ENCODE data around the gene PADI1.

PADI1 gene

GRCh38 chr1:17222557-17222956, 17.6 kb downstream of the PADI1 start:
- Histone ChIP-seq H3K36me3 (ENCODE audit: control insufficient read depth, insufficient read depth, low read length) (no peaks in the 10 kb centered on the region), H3K4me1 (ENCODE audit: control insufficient read depth, insufficient read depth, low read length) (no peaks in the 10 kb centered on the region), H3K27ac (ENCODE audit: low read depth, low read length) (no peak overlapping the region), H3K27me3 (ENCODE audit: control insufficient read depth, insufficient read depth, low read length) (no peaks in the 10 kb centered on the region), H3K9me3 (ENCODE audit: control insufficient read depth, insufficient read depth, low read length) (no peaks in the 10 kb centered on the region), H3K4me3 (ENCODE audit: low read depth, low read length) (no peak overlapping the region), H3K9ac (ENCODE audit: low read depth, low read length) (no peak overlapping the region)

GRCh38 chr1:17224434-17224833, 19.5 kb downstream of the PADI1 start:
- H3K9ac ChIP-seq (ENCODE audit: low read depth, low read length), result no peak overlapping the region
- no peaks in the 10 kb centered on the region for H3K4me1 ChIP-seq (ENCODE audit: control insufficient read depth, insufficient read depth, low read length)
- H3K4me3 ChIP-seq (ENCODE audit: low read depth, low read length), result no peak overlapping the region
- H3K36me3 ChIP-seq (ENCODE audit: control insufficient read depth, insufficient read depth, low read length), result no peaks in the 10 kb centered on the region
- no peaks in the 10 kb centered on the region for H3K9me3 ChIP-seq (ENCODE audit: control insufficient read depth, insufficient read depth, low read length)
- no peaks in the 10 kb centered on the region for H3K27me3 ChIP-seq (ENCODE audit: control insufficient read depth, insufficient read depth, low read length)
- H3K27ac ChIP-seq (ENCODE audit: low read depth, low read length), result no peak overlapping the region

GRCh38 chr1:17225140-17225539, 20.2 kb downstream of the PADI1 start:
- Histone ChIP-seq H3K27me3 (ENCODE audit: control insufficient read depth, insufficient read depth, low read length) (no peaks in the 10 kb centered on the region), H3K9me3 (ENCODE audit: control insufficient read depth, insufficient read depth, low read length) (no peaks in the 10 kb centered on the region), H3K36me3 (ENCODE audit: control insufficient read depth, insufficient read depth, low read length) (no peaks in the 10 kb centered on the region), H3K27ac (ENCODE audit: low read depth, low read length) (no peak overlapping the region), H3K9ac (ENCODE audit: low read depth, low read length) (no peak overlapping the region), H3K4me3 (ENCODE audit: low read depth, low read length) (no peak overlapping the region), H3K4me1 (ENCODE audit: control insufficient read depth, insufficient read depth, low read length) (no peaks in the 10 kb centered on the region)

GRCh38 chr1:17227358-17227915, 22.5 kb downstream of the PADI1 start:
- Histone ChIP-seq H3K4me3 (ENCODE audit: low read depth, low read length) (no peak overlapping the region), H3K27ac (ENCODE audit: low read depth, low read length) (no peak overlapping the region), H3K27me3 (ENCODE audit: control insufficient read depth, insufficient read depth, low read length) (no peaks in the 10 kb centered on the region), H3K9me3 (ENCODE audit: control insufficient read depth, insufficient read depth, low read length) (no peaks in the 10 kb centered on the region), H3K9ac (ENCODE audit: low read depth, low read length) (no peak overlapping the region), H3K4me1 (ENCODE audit: control insufficient read depth, insufficient read depth, low read length) (no peaks in the 10 kb centered on the region), H3K36me3 (ENCODE audit: control insufficient read depth, insufficient read depth, low read length) (no peaks in the 10 kb centered on the region)

- Histone ChIP-seq H3K27ac (ENCODE audit: low read depth, low read length) (no peak overlapping the region), H3K9ac (ENCODE audit: low read depth, low read length) (no peak overlapping the region), H3K4me3 (ENCODE audit: low read depth, low read length) (no peak overlapping the region), H3K9me3 (ENCODE audit: control insufficient read depth, insufficient read depth, low read length) (no peaks in the 10 kb centered on the region), H3K36me3 (ENCODE audit: control insufficient read depth, insufficient read depth, low read length) (no peaks in the 10 kb centered on the region), H3K27me3 (ENCODE audit: control insufficient read depth, insufficient read depth, low read length) (no peaks in the 10 kb centered on the region), H3K4me1 (ENCODE audit: control insufficient read depth, insufficient read depth, low read length) (no peaks in the 10 kb centered on the region)
These were observed 23.7 kb downstream of the PADI1 start for GRCh38 chr1:17228619-17229018.

GRCh38 chr1:17229379-17229778, 24.5 kb downstream of the PADI1 start:
- no peaks in the 10 kb centered on the region for H3K27me3 ChIP-seq (ENCODE audit: control insufficient read depth, insufficient read depth, low read length)
- no peaks in the 10 kb centered on the region for H3K4me1 ChIP-seq (ENCODE audit: control insufficient read depth, insufficient read depth, low read length)
- no peaks in the 10 kb centered on the region for H3K36me3 ChIP-seq (ENCODE audit: control insufficient read depth, insufficient read depth, low read length)
- H3K9ac ChIP-seq (ENCODE audit: low read depth, low read length), result no peak overlapping the region
- no peaks in the 10 kb centered on the region for H3K9me3 ChIP-seq (ENCODE audit: control insufficient read depth, insufficient read depth, low read length)
- no peak overlapping the region for H3K27ac ChIP-seq (ENCODE audit: low read depth, low read length)
- H3K4me3 ChIP-seq (ENCODE audit: low read depth, low read length), result no peak overlapping the region

- Histone ChIP-seq H3K36me3 (ENCODE audit: control insufficient read depth, insufficient read depth, low read length) (no peaks in the 10 kb centered on the region), H3K9ac (ENCODE audit: low read depth, low read length) (no peak overlapping the region), H3K4me3 (ENCODE audit: low read depth, low read length) (no peak overlapping the region), H3K9me3 (ENCODE audit: control insufficient read depth, insufficient read depth, low read length) (no peaks in the 10 kb centered on the region), H3K27ac (ENCODE audit: low read depth, low read length) (no peak overlapping the region), H3K27me3 (ENCODE audit: control insufficient read depth, insufficient read depth, low read length) (no peaks in the 10 kb centered on the region), H3K4me1 (ENCODE audit: control insufficient read depth, insufficient read depth, low read length) (no peaks in the 10 kb centered on the region)
These were observed 25.2 kb downstream of the PADI1 start for GRCh38 chr1:17230106-17230505.

GRCh38 chr1:17230671-17231310, 25.9 kb downstream of the PADI1 start:
- Histone ChIP-seq H3K9me3 (ENCODE audit: control insufficient read depth, insufficient read depth, low read length) (no peaks in the 10 kb centered on the region), H3K36me3 (ENCODE audit: control insufficient read depth, insufficient read depth, low read length) (no peaks in the 10 kb centered on the region), H3K4me3 (ENCODE audit: low read depth, low read length) (no peak overlapping the region), H3K9ac (ENCODE audit: low read depth, low read length) (no peak overlapping the region), H3K27ac (ENCODE audit: low read depth, low read length) (no peak overlapping the region), H3K27me3 (ENCODE audit: control insufficient read depth, insufficient read depth, low read length) (no peaks in the 10 kb centered on the region), H3K4me1 (ENCODE audit: control insufficient read depth, insufficient read depth, low read length) (no peaks in the 10 kb centered on the region)

- H3K4me3 ChIP-seq (ENCODE audit: low read depth, low read length), result no peak overlapping the region
- H3K27ac ChIP-seq (ENCODE audit: low read depth, low read length), result no peak overlapping the region
- H3K9ac ChIP-seq (ENCODE audit: low read depth, low read length), result no peak overlapping the region
These were observed 28.1 kb downstream of the PADI1 start for GRCh38 chr1:17232759-17233661.

GRCh38 chr1:17233675-17234320, 28.9 kb downstream of the PADI1 start:
- no peaks in the 10 kb centered on the region for H3K9me3 ChIP-seq (ENCODE audit: control insufficient read depth, insufficient read depth, low read length)
- no peaks in the 10 kb centered on the region for H3K27me3 ChIP-seq (ENCODE audit: control insufficient read depth, insufficient read depth, low read length)
- no peak overlapping the region for H3K9ac ChIP-seq (ENCODE audit: low read depth, low read length)
- no peaks in the 10 kb centered on the region for H3K36me3 ChIP-seq (ENCODE audit: control insufficient read depth, insufficient read depth, low read length)
- H3K4me1 ChIP-seq (ENCODE audit: control insufficient read depth, insufficient read depth, low read length), result no peaks in the 10 kb centered on the region
- no peak overlapping the region for H3K4me3 ChIP-seq (ENCODE audit: low read depth, low read length)
- H3K27ac ChIP-seq (ENCODE audit: low read depth, low read length), result no peak overlapping the region

More at GRCh38 chr1:17232759-17233661, 28.1 kb downstream of the PADI1 start:
- Histone ChIP-seq H3K4me1 (ENCODE audit: control insufficient read depth, insufficient read depth, low read length) (no peaks in the 10 kb centered on the region), H3K36me3 (ENCODE audit: control insufficient read depth, insufficient read depth, low read length) (no peaks in the 10 kb centered on the region), H3K9me3 (ENCODE audit: control insufficient read depth, insufficient read depth, low read length) (no peaks in the 10 kb centered on the region), H3K27me3 (ENCODE audit: control insufficient read depth, insufficient read depth, low read length) (no peaks in the 10 kb centered on the region)

- Histone ChIP-seq H3K4me1 (ENCODE audit: control insufficient read depth, insufficient read depth, low read length) (no peaks in the 10 kb centered on the region), H3K9ac (ENCODE audit: low read depth, low read length) (no peak overlapping the region), H3K27ac (ENCODE audit: low read depth, low read length) (no peak overlapping the region), H3K36me3 (ENCODE audit: control insufficient read depth, insufficient read depth, low read length) (no peaks in the 10 kb centered on the region), H3K9me3 (ENCODE audit: control insufficient read depth, insufficient read depth, low read length) (no peaks in the 10 kb centered on the region), H3K4me3 (ENCODE audit: low read depth, low read length) (no peak overlapping the region), H3K27me3 (ENCODE audit: control insufficient read depth, insufficient read depth, low read length) (no peaks in the 10 kb centered on the region)
These were observed 29.5 kb downstream of the PADI1 start for GRCh38 chr1:17234405-17234804.
